VCaP (cell line): ENCODE data around the gene MRI1.

Experiments used
- H3K27ac ChIP-seq: fragments of 450-650 bp; 2 replicates; pipeline ENCODE4 v1.5.1; 2017
- TF ChIP-seq, protein P1 (sequence below): fragments of 450-650 bp; conservative IDR thresholded peaks from 2 replicates; pipeline ENCODE4 v1.5.1; 2017; ENCODE audit warnings: mild to moderate bottlenecking, moderate library complexity

The MRI1 gene

DNA sequence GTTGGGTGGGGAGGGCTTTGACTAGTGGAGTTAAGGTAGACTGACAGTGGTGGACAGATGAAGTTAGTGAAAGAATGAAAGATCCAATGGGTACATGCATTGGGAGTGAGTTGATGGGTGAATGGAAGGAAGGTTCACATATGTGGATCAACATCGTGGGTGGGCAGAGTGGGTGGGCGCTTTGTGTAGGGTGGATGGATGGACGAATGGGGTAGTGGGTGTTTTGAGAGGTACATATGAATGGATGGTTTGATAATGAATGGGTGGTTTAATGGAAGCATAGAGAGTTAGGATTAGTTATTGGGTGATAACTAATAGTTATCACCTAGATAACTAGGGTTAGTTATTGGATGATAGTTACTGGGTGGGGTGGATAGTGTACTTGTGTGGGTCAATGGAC lies 42.4 kb downstream of the MRI1 start:
- TF ChIP-seq, protein P1, sequence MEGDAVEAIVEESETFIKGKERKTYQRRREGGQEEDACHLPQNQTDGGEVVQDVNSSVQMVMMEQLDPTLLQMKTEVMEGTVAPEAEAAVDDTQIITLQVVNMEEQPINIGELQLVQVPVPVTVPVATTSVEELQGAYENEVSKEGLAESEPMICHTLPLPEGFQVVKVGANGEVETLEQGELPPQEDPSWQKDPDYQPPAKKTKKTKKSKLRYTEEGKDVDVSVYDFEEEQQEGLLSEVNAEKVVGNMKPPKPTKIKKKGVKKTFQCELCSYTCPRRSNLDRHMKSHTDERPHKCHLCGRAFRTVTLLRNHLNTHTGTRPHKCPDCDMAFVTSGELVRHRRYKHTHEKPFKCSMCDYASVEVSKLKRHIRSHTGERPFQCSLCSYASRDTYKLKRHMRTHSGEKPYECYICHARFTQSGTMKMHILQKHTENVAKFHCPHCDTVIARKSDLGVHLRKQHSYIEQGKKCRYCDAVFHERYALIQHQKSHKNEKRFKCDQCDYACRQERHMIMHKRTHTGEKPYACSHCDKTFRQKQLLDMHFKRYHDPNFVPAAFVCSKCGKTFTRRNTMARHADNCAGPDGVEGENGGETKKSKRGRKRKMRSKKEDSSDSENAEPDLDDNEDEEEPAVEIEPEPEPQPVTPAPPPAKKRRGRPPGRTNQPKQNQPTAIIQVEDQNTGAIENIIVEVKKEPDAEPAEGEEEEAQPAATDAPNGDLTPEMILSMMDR, result no peak
- H3K27ac ChIP-seq, result no peak overlapping the region

DNA sequence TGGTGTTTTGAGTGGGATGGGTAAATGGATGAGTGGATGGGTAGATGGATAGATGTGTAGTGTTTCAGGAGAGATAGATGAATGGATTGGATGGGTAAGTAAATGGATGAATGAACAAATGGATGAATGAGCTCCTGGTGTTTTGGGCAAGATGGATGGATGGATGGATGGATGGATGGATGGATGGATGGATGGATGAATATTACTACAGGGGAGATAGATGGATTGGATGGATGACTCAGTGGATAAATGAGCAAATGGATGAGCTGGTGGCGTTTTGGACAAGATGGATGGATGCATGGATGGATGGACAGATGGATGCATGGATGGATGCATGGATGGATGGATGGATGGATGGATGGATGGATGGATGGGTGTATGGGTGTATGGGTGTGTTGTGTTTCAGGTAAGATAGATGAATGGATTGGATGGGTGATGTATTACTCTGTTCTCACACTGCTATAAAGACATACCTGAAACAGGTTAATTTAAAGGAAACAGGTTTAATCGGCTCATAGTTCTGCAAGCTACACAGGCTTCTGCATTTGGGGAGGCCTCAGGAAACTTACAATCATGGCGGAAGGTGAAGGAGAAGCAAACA lies 43.2 kb downstream of the MRI1 start:
- TF ChIP-seq, protein P1, result no peak
- H3K27ac ChIP-seq, result no peak overlapping the region

DNA sequence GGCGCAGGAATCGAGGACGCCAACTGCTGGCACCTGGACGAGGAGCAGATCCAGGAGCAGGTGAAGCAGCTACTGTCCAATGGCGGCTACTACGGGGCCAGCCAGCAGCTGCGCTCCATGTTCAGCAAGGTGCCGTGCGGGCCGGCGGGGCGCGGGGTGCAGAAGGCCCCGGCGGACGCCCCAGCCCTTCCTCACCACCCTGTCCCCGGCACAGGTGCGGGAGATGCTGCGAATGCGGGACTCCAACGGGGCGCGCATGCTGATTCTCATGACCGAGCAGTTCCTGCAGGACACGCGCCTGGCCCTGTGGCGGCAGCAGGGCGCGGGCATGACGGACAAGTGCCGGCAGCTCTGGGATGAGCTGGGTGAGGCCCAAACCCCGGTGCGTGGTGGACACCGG lies 44.5 kb downstream of the MRI1 start:
- TF ChIP-seq, protein P1, result no peak
- H3K27ac ChIP-seq, result no peak overlapping the region

DNA sequence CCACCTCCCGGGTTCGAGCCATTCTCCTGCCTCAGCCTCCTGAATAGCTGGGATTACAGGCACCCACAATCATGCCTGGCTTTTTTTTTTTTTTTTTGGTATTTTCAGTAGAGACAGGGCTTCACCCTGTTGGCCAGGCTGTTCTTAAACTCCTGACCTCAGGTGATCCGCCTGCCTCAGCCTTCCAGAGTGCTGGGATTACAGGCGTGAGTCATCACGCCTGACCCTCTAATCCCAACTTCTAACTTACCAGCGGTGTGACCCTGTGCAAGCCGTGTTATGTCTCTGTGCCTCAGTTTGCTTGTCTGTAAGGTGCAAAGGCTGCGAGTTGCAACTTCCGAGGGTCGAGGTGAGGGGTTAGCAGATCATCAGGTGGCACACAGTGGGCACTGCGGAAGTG lies 48.2 kb downstream of the MRI1 start:
- TF ChIP-seq, protein P1, result no peak
- no peak overlapping the region for H3K27ac ChIP-seq

DNA sequence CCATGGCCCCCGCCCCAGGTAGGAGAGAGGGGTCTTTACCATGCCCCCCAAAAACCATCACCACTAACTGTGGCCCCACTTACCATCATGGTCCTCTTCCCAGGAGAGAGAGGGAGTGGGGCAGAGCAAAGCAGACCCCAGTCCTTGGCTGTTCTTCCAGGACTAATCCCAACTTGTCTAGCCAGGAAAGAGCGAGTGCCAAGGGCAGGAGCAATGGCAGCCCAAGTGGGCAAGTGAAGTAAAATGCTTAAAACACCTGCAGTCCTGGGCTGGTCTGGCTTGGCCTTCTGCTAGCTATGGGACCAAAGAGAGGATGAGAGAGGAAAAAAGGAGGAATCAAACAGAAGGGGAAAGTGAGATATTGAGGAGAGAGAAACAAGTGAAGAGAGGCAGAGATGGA lies 48.8 kb downstream of the MRI1 start:
- TF ChIP-seq, protein P1, result no peak
- H3K27ac ChIP-seq, result no peak overlapping the region

DNA sequence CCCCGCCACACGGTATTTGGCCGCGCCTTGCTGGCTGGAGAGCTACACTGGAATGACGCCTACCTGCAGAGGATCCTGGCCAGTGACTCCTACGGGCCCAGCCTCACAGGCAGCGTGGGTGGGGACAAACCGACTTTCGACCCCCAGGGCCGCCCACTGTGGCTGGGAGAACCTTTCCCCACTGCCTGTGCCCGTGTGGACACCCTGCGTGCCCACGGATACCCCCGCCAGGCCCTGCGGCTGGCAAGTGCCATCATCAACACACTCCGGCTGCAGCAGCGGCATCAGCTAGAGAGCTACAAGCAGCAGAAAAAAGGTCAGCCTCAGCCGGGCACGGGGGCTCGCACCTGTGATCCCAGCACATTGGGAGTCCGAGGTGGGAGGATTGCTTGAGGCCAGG lies 50.2 kb downstream of the MRI1 start:
- no peak overlapping the region for H3K27ac ChIP-seq
- TF ChIP-seq, protein P1, result no peak

DNA sequence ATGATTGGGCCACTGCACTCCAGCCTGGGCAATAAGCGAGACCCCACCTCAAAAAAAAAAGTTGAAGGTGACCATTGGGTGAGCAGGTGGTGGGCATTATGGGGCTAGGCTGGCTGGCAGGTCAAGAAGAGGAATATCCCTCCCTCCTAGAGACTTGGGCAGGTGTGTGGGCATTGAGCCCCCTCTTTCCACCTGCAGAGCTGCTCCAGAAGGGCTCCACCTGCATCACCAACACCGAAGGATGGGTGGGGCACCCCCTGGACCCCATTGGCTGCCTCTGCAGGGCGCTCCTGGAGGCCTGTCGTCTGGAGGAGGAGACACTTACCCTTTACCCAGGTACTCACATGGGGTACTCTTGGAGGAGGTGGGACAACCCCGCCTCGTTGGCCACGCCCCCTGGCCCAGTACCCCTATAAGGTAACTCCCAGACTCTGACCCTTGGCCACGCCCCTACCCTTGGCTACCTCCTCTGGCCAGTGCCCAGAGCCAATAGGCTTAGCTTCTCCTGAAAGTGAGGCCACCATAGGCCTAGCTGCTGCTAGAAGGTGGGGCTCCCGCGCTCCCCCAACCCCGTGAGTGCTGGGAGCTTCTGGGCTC lies 52.8 kb downstream of the MRI1 start:
- TF ChIP-seq, protein P1, result no peak
- peak overlapping the region; percentile 56 for H3K27ac ChIP-seq
